CD4-positive, alpha-beta T cell treated with Interleukin-6 for 4 hours (primary cell): ENCODE data around the gene ST14.
"Not testable (repeated sequence)": the region's sequence is repeated elsewhere in the genome, so short reads cannot be mapped to it uniquely, and the experiment has no call there.

ENCODE experiments used
- DNase-seq: peaks from one replicate; pipeline ENCODE4 v3.0.0-alpha.2; 2020; ENCODE audit warnings: mixed read lengths

ST14 gene

GRCh38 chr11:130165601-130166456 is 6.2 kb downstream of the ST14 start:
- DNase-seq, result no peak

GRCh38 chr11:130166457-130166784 is 6.8 kb downstream of the ST14 start:
- no peak for DNase-seq

GRCh38 chr11:130167146-130167545 is 7.6 kb downstream of the ST14 start:
- DNase-seq, result no peak

GRCh38 chr11:130168105-130168504 is 8.5 kb downstream of the ST14 start:
- DNase-seq, result no peak

GRCh38 chr11:130170345-130170744 is 10.8 kb downstream of the ST14 start:
- no peak for DNase-seq

GRCh38 chr11:130171534-130171933 is 12.0 kb downstream of the ST14 start:
- no peak for DNase-seq

- DNase-seq, result not testable (repeated sequence)
These were observed 12.4 kb downstream of the ST14 start for GRCh38 chr11:130172001-130172400.

GRCh38 chr11:130174642-130175041 is 15.1 kb downstream of the ST14 start:
- DNase-seq, result no peak

- DNase-seq, result no peak
These were observed 16.3 kb downstream of the ST14 start for GRCh38 chr11:130175898-130176297.

- no peak for DNase-seq
These were observed 18.2 kb downstream of the ST14 start for GRCh38 chr11:130177782-130178181.

- DNase-seq, result no peak
These were observed 19.1 kb downstream of the ST14 start for GRCh38 chr11:130178441-130179339.

- no peak for DNase-seq
These were observed 20.1 kb downstream of the ST14 start for GRCh38 chr11:130179396-130180306.

- DNase-seq, result no peak
These were observed 20.9 kb downstream of the ST14 start for GRCh38 chr11:130180491-130180890.

GRCh38 chr11:130180896-130181294 is 21.3 kb downstream of the ST14 start:
- no peak for DNase-seq

GRCh38 chr11:130181295-130182272 is 22.0 kb downstream of the ST14 start:
- DNase-seq, result no peak

GRCh38 chr11:130183878-130184610 is 24.5 kb downstream of the ST14 start:
- DNase-seq, result no peak

GRCh38 chr11:130187096-130187495 is 27.5 kb downstream of the ST14 start:
- no peak for DNase-seq

GRCh38 chr11:130188047-130188446 is 28.5 kb downstream of the ST14 start:
- no peak for DNase-seq

GRCh38 chr11:130188585-130189347 is 29.2 kb downstream of the ST14 start:
- DNase-seq, result no peak
